ENCODE data around the gene PEPD.

PEPD gene

DNA sequence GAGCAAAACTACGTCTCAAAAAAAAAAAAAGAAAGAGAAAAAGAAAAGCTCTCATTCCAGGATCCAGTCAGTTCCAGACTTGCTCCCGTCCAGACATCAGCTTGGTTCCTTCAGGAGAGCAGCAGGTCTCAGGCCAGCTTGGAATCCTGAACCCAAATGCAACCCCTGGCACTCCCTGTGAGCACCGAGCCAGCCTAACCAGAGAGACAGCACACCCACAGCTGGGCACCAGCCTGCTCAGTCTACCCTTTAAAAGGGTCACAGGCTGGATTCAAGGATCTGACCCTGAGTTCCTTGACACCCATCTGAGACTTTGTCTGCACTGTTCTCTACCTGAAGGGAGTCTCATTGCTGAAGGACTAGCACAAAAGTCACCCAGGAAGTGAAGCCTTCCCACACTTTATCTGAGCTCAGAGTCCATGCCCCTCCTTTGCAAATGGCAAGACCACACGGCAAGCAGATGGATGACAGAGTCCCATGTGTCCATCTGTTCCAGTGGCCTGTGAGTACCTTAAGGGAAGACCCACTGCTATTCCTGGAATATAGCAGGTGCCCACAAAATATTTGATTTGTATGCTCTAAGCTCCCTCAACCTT, 1.4 kb downstream of the PEPD start:
- peaks cover 4% of the 10 kb centered on the region; the same call in 1 of the 2 replicates for H3K27me3 ChIP-seq (replicated peaks; ENCODE audit: insufficient read depth, low read length)
- H3K4me3 ChIP-seq (ENCODE audit: low read length): no peak overlapping the region
- H3K9me2 ChIP-seq (replicated peaks; ENCODE audit: insufficient read depth, low read length): no peaks in the 10 kb centered on the region
- no peak overlapping the region for H2AFZ ChIP-seq (ENCODE audit: low read length)
- no peak for TF ChIP-seq EZH2phosphoT487 (IDR thresholded peaks at IDR 0.05; ENCODE audit: low read length)
- TF ChIP-seq, protein P1, sequence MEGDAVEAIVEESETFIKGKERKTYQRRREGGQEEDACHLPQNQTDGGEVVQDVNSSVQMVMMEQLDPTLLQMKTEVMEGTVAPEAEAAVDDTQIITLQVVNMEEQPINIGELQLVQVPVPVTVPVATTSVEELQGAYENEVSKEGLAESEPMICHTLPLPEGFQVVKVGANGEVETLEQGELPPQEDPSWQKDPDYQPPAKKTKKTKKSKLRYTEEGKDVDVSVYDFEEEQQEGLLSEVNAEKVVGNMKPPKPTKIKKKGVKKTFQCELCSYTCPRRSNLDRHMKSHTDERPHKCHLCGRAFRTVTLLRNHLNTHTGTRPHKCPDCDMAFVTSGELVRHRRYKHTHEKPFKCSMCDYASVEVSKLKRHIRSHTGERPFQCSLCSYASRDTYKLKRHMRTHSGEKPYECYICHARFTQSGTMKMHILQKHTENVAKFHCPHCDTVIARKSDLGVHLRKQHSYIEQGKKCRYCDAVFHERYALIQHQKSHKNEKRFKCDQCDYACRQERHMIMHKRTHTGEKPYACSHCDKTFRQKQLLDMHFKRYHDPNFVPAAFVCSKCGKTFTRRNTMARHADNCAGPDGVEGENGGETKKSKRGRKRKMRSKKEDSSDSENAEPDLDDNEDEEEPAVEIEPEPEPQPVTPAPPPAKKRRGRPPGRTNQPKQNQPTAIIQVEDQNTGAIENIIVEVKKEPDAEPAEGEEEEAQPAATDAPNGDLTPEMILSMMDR (IDR thresholded peaks at IDR 0.05; ENCODE audit: low read length): no peak
- no peak for TF ChIP-seq EZH2 (optimal IDR thresholded peaks at IDR 0.05; ENCODE audit: low read depth, low read length)
- H3K4me2 ChIP-seq (ENCODE audit: low read depth, low read length): peak overlapping the region; percentile 98; the same call in 1 of the 2 replicates
- no peaks in the 10 kb centered on the region for H4K20me1 ChIP-seq (ENCODE audit: insufficient read depth, low read length)
- peaks cover 7% of the 10 kb centered on the region; the same call in 1 of the 2 replicates for H3K4me1 ChIP-seq (ENCODE audit: low read length)
- H3K27ac ChIP-seq (ENCODE audit: low read length): no peak overlapping the region
- H3K9me3 ChIP-seq (replicated peaks; ENCODE audit: insufficient read depth, low read length): no peaks in the 10 kb centered on the region
- no peaks in the 10 kb centered on the region for H3F3A ChIP-seq (ENCODE audit: insufficient read depth, low read length)
- H3K36me3 ChIP-seq (replicated peaks; ENCODE audit: insufficient read depth, low read length): no peaks in the 10 kb centered on the region
- no peak for DNase-seq
- no peak overlapping the region for H3K9ac ChIP-seq (ENCODE audit: low read length)
- peaks cover 27% of the 10 kb centered on the region for H3K79me2 ChIP-seq (ENCODE audit: low read length)

DNA sequence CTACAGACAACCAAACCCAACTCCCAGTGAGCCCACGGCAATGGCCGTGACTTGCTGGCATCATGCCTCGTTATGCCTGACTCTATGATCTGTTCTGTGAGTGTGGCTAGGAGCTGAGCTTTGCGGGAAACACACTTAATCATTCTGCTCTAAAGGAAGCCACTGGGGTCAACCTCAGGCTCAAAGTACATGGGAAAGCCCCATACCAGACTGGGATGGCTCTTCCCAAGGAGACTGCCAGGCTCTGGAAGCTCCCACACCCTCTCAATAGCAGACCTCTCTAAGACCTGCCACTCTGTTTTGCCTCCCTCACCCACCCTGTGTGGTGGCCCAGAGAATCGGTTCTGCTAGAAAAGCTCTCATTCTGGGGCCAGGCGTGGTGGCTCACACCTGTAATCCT, 2.2 kb downstream of the PEPD start:
- no peaks in the 10 kb centered on the region for H3F3A ChIP-seq (ENCODE audit: insufficient read depth, low read length)

DNA sequence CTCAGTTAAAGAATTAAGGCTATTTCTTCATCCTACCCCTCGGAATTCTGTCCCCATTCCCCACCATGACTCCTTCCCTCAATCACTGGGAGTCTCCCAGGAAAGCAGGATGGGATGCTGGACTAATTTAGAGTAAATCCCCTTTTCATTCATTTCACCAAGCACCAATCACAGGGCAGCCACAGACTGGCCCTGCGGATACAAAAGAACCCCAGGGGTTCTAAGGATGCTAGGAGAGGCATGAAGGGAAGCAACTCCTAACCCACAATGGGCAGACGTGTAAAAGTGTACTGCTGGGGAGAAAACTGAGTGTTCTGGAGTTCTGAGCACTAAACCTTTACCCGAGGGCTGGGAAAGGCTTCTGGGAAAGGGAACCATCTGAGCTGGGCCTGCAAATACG, 3.0 kb downstream of the PEPD start:
- no peaks in the 10 kb centered on the region for H3K9me2 ChIP-seq (replicated peaks; ENCODE audit: insufficient read depth, low read length)
- peaks cover 27% of the 10 kb centered on the region for H3K79me2 ChIP-seq (ENCODE audit: low read length)
- H2AFZ ChIP-seq (ENCODE audit: low read length): no peak overlapping the region
- no peak overlapping the region for H3K27ac ChIP-seq (ENCODE audit: low read length)
- peaks cover 4% of the 10 kb centered on the region; the same call in 1 of the 2 replicates for H3K4me1 ChIP-seq (ENCODE audit: low read length)
- no peaks in the 10 kb centered on the region for H3K27me3 ChIP-seq (replicated peaks; ENCODE audit: insufficient read depth, low read length)
- no peaks in the 10 kb centered on the region for H4K20me1 ChIP-seq (ENCODE audit: insufficient read depth, low read length)
- H3K9ac ChIP-seq (ENCODE audit: low read length): no peak overlapping the region
- H3F3A ChIP-seq (ENCODE audit: insufficient read depth, low read length): no peaks in the 10 kb centered on the region
- DNase-seq: no peak
- H3K4me3 ChIP-seq (ENCODE audit: low read length): no peak overlapping the region
- H3K36me3 ChIP-seq (replicated peaks; ENCODE audit: insufficient read depth, low read length): no peaks in the 10 kb centered on the region
- no peak for TF ChIP-seq EZH2phosphoT487 (IDR thresholded peaks at IDR 0.05; ENCODE audit: low read length)
- TF ChIP-seq, protein P1 (IDR thresholded peaks at IDR 0.05; ENCODE audit: low read length): no peak
- TF ChIP-seq EZH2 (optimal IDR thresholded peaks at IDR 0.05; ENCODE audit: low read depth, low read length): no peak
- H3K9me3 ChIP-seq (replicated peaks; ENCODE audit: insufficient read depth, low read length): no peaks in the 10 kb centered on the region
- no peak overlapping the region for H3K4me2 ChIP-seq (ENCODE audit: low read depth, low read length)

More for the DNA sequence above, 2.2 kb downstream of the PEPD start:
- H3K27ac ChIP-seq (ENCODE audit: low read length): no peak overlapping the region
- peaks cover 7% of the 10 kb centered on the region; the same call in 1 of the 2 replicates for H3K4me1 ChIP-seq (ENCODE audit: low read length)
- H2AFZ ChIP-seq (ENCODE audit: low read length): no peak overlapping the region
- H4K20me1 ChIP-seq (ENCODE audit: insufficient read depth, low read length): no peaks in the 10 kb centered on the region
- H3K4me3 ChIP-seq (ENCODE audit: low read length): no peak overlapping the region
- peaks cover 27% of the 10 kb centered on the region for H3K79me2 ChIP-seq (ENCODE audit: low read length)
- H3K9ac ChIP-seq (ENCODE audit: low read length): no peak overlapping the region
- H3K36me3 ChIP-seq (replicated peaks; ENCODE audit: insufficient read depth, low read length): no peaks in the 10 kb centered on the region
- DNase-seq: no peak
- H3K9me3 ChIP-seq (replicated peaks; ENCODE audit: insufficient read depth, low read length): no peaks in the 10 kb centered on the region
- H3K9me2 ChIP-seq (replicated peaks; ENCODE audit: insufficient read depth, low read length): no peaks in the 10 kb centered on the region
- TF ChIP-seq EZH2 (optimal IDR thresholded peaks at IDR 0.05; ENCODE audit: low read depth, low read length) (no peak), EZH2phosphoT487 (IDR thresholded peaks at IDR 0.05; ENCODE audit: low read length) (no peak)
- TF ChIP-seq, protein P1 (IDR thresholded peaks at IDR 0.05; ENCODE audit: low read length): no peak
- H3K27me3 ChIP-seq (replicated peaks; ENCODE audit: insufficient read depth, low read length): no peaks in the 10 kb centered on the region
- no peak overlapping the region for H3K4me2 ChIP-seq (ENCODE audit: low read depth, low read length)
